H1 (cell line): ENCODE measurements around the gene GNA12. TPM values are rescaled to one million over a fixed set of nuclear protein-coding genes. Genes with fewer than 3 reads are reported as not detected.

Experiments
- ATF2 ChIP-seq: IDR thresholded peaks from 2 replicates; pipeline ENCODE4 v1.6.1; 2012; ENCODE audit warnings: low read length, inconsistent platforms
- CBX5 ChIP-seq: fragments of 300-800, 300-1000 bp; sonication (generic); IDR thresholded peaks from 2 replicates; pipeline ENCODE4 v1.7.1; 2016; ENCODE audit warnings: antibody characterized with exemption, low read length, low read depth
- GABPA ChIP-seq: IDR thresholded peaks from 2 replicates; pipeline ENCODE4 v1.6.1; 2011; ENCODE audit warnings: mild to moderate bottlenecking, low read length, moderate library complexity, borderline replicate concordance; ENCODE audit not compliant: insufficient read depth
- HDAC2 ChIP-seq, 2 experiments: fragments of 300-600 bp in 1 of 2; sonication (generic) in 1 of 2; IDR thresholded peaks; 2 replicates each; pipeline ENCODE4 v1.6.1; 2011 to 2012; ENCODE audit warnings: low read depth in 2 of 2, low read length in 2 of 2, mild to moderate bottlenecking in 2 of 2, moderate library complexity in 2 of 2, borderline replicate concordance in 1 of 2, inconsistent platforms in 1 of 2
- MAX ChIP-seq: IDR thresholded peaks from 2 replicates; pipeline ENCODE4 v1.6.1; 2012; ENCODE audit warnings: inconsistent platforms
- PHF8 ChIP-seq: fragments of 200-600 bp; sonication (generic); conservative IDR thresholded peaks from 2 replicates; pipeline ENCODE4 v1.7.1; 2012; ENCODE audit warnings: low read depth, mild to moderate bottlenecking, inconsistent platforms, low read length, moderate library complexity
- POU5F1 ChIP-seq: IDR thresholded peaks from 2 replicates; pipeline ENCODE4 v1.6.1; 2011; ENCODE audit warnings: low read depth, mild to moderate bottlenecking, low read length, moderate library complexity
- polyA plus RNA-seq, 7 experiments: library from polyadenylated mRNA; depleted of rRNA in 3 of 7; stranded (reverse) in 5 of 7; unstranded in 2 of 7; fragments of >200 nt in 5 of 7; fragments of 200-250 nt in 2 of 7; gene quantifications; 1 replicate in 5 of 7; 2 replicates in 1 of 7; 4 replicates in 1 of 7; pipeline versions ENCODE4 v1.2.1 to v1.2.3, GENCODE V29; 2011 to 2013; ENCODE audit warnings: missing spikeins in 2 of 7, mixed read lengths in 2 of 7
- total RNA-seq: library from RNA; stranded (reverse); fragmentation: NEBNext Ultra II Directional; extraction: Animal tissue kit (Norgen Biotek cat#: 25700); gene quantifications from 2 replicates; pipeline ENCODE4 v1.2.1, GENCODE V29; 2021

Gene GNA12
- total and polyA plus RNA-seq, 2 of the 8 experiments (the other 6 are each of a cell fraction or from before 2014, with no cell fraction given): 96.5 to 109 TPM

- TF ChIP-seq POU5F1 (no peak), MAX (no peak), HDAC2 (IDR thresholded peaks at IDR 0.05; ENCODE audit: borderline replicate concordance in 1 of 2, low read depth in 2 of 2, low read length in 2 of 2) (no peak), GABPA (no peak), ATF2 (no peak), PHF8 (no peak), CBX5 (no peak)
These were observed 31.3 kb downstream of the GNA12 start (continued) for GRCh38 chr7:2812831-2813230.
